Vagina (tissue), 2 donors: ENCODE measurements around the gene ASF1A.

Experiments used
- POLR2A ChIP-seq, 2 donors: fragments of 450-650 bp; IDR thresholded peaks; one replicate each; pipeline ENCODE4 v1.6.1; 2017; ENCODE audit warnings: antibody characterized with exemption in 2 of 2, mild to moderate bottlenecking in 2 of 2, moderate library complexity in 2 of 2
- TF ChIP-seq, protein P1 (sequence below), 3 experiments: fragments of 450-650 bp in 2 of 3; fragments of 200-600 bp in 1 of 3; sonication (generic) in 1 of 3; IDR thresholded peaks; one replicate each; pipeline ENCODE4 v1.5.1; 2017 to 2019; ENCODE audit warnings: antibody characterized with exemption in 3 of 3, mild to moderate bottlenecking in 2 of 3, moderate library complexity in 2 of 3

DNA sequence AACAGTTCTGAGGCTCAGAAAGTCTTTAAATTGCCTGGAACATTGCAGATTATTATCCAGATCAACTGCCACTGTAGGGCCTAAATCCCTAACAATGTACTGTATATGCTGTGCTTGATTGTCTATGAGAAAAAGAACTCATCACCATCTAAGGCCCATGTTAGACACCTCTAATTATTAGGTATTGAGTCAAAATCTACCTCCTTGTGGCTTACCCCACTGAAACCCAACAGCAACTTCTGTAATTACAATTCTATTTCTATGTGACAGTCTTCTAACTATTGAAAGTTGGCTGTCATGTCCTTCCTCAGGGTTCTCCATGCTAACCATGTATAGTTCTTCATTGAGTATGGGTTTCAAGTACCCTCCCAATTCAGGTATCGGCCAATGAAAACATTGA lies 27.1 kb downstream of the ASF1A start:
- TF ChIP-seq POLR2A (IDR thresholded peaks at IDR 0.05), result no peak
- TF ChIP-seq, protein P1, sequence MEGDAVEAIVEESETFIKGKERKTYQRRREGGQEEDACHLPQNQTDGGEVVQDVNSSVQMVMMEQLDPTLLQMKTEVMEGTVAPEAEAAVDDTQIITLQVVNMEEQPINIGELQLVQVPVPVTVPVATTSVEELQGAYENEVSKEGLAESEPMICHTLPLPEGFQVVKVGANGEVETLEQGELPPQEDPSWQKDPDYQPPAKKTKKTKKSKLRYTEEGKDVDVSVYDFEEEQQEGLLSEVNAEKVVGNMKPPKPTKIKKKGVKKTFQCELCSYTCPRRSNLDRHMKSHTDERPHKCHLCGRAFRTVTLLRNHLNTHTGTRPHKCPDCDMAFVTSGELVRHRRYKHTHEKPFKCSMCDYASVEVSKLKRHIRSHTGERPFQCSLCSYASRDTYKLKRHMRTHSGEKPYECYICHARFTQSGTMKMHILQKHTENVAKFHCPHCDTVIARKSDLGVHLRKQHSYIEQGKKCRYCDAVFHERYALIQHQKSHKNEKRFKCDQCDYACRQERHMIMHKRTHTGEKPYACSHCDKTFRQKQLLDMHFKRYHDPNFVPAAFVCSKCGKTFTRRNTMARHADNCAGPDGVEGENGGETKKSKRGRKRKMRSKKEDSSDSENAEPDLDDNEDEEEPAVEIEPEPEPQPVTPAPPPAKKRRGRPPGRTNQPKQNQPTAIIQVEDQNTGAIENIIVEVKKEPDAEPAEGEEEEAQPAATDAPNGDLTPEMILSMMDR (IDR thresholded peaks at IDR 0.05), result no peak
